GM21526 (cell line): ENCODE measurements around the gene ADD2.
"Not testable (repeated sequence)": the region's sequence is repeated elsewhere in the genome, so short reads cannot be mapped to it uniquely, and the experiment has no call there.

Experiments
- ATAC-seq: cut with Tn5 transposase; IDR thresholded peaks from one replicate; pipeline ENCODE4 v1.9.1; 2021; ENCODE audit warnings: moderate library complexity; ENCODE audit not compliant: unreplicated experiment, low FRiP score

The ADD2 gene

GRCh38 chr2:70753902-70754301, 14.1 kb downstream of the ADD2 start:
- no peak for ATAC-seq

GRCh38 chr2:70753031-70753430, 15.0 kb downstream of the ADD2 start:
- no peak for ATAC-seq

- ATAC-seq = no peak
These were observed 15.6 kb downstream of the ADD2 start for GRCh38 chr2:70752396-70752795.

GRCh38 chr2:70751881-70752280, 16.1 kb downstream of the ADD2 start:
- ATAC-seq = no peak

GRCh38 chr2:70750320-70750719, 17.7 kb downstream of the ADD2 start:
- ATAC-seq = no peak

- no peak for ATAC-seq
These were observed 19.8 kb downstream of the ADD2 start for GRCh38 chr2:70748002-70748784.

GRCh38 chr2:70747284-70747683, 20.7 kb downstream of the ADD2 start:
- no peak for ATAC-seq

GRCh38 chr2:70746094-70746974, 21.7 kb downstream of the ADD2 start:
- ATAC-seq = no peak

GRCh38 chr2:70745276-70745825, 22.6 kb downstream of the ADD2 start:
- no peak for ATAC-seq

- no peak for ATAC-seq
These were observed 23.6 kb downstream of the ADD2 start for GRCh38 chr2:70744397-70744796.

- no peak for ATAC-seq
These were observed 24.3 kb downstream of the ADD2 start for GRCh38 chr2:70743677-70744076.

GRCh38 chr2:70743068-70743467, 24.9 kb downstream of the ADD2 start:
- no peak for ATAC-seq

- not testable (repeated sequence) for ATAC-seq
These were observed 28.5 kb downstream of the ADD2 start for GRCh38 chr2:70739492-70739891.

GRCh38 chr2:70738159-70738558, 29.8 kb downstream of the ADD2 start:
- ATAC-seq = no peak

- ATAC-seq = no peak
These were observed 32.9 kb downstream of the ADD2 start for GRCh38 chr2:70735071-70735470.

GRCh38 chr2:70733646-70734180, 34.3 kb downstream of the ADD2 start:
- ATAC-seq = no peak

- ATAC-seq = no peak
These were observed 35.0 kb downstream of the ADD2 start for GRCh38 chr2:70732766-70733645.

GRCh38 chr2:70730730-70731129, 37.3 kb downstream of the ADD2 start:
- ATAC-seq = no peak

GRCh38 chr2:70729647-70730046, 38.4 kb downstream of the ADD2 start:
- no peak for ATAC-seq

- no peak for ATAC-seq
These were observed 39.9 kb downstream of the ADD2 start for GRCh38 chr2:70728128-70728527.
